Fibroblast of skin of right biceps (primary cell): ENCODE measurements around the gene PFN1.

Experiments
- DNase-seq: peaks from one replicate; pipeline ENCODE4 v3.0.0-alpha.2; 2013

The PFN1 gene

DNA sequence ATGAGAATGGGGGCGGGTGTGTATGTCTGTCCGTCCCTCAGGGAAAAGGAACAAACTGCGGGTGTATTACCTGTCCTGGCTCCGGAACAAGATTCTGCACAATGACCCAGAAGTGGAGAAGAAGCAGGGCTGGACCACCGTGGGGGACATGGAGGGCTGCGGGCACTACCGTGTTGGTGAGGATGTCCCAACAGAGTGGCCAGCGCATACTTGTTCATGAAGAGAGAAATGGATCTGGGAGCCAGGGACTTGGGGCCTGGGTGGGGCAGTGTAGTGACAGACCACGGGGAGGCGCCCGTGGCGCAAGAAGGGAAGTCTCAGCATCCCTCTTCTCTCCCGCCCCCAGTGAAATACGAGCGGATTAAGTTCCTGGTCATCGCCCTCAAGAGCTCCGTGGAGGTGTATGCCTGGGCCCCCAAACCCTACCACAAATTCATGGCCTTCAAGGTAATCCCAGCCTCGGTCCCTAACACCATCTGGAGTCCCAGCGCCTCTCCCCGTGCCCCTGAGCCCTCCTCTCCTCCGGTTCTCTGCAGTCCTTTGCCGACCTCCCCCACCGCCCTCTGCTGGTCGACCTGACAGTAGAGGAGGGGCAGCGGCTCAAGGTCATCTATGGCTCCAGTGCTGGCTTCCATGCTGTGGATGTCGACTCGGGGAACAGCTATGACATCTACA lies 52.5 kb downstream of the PFN1 start:
- DNase-seq = no peak
